Measurements from ENCODE around the gene PGM5. TPM values are rescaled to one million over a fixed set of nuclear protein-coding genes. Genes with fewer than 3 reads are reported as not detected.

PGM5 gene
- total and polyA plus RNA-seq, 4 donors, result 4.3 to 51.7 (median 12.0) TPM

DNA sequence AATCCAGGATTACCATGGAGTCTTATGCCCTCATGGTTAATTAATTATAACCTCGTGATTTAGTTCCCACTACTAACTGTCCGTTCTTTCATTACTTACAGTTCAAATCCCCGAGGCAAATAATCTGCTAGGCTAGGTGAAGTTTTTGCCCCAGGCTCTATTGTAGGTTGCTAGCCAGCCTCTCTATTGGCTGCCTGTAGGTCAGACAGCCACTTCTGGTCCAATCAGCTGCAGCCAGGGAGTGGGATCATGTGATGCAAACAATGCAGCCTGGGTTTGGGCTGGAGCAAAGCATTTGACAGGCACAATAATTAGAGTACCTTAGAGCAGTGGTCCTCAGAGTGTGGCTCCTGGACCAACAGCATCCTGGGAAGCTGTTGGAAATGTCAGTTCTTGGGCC is 166.5 kb downstream of the PGM5 start:
- Histone ChIP-seq H3K9ac (ENCODE audit: insufficient read depth in 1 of 2, low read length in 2 of 2) (no peak overlapping the region), H3K9me3 (ENCODE audit: control insufficient read depth in 4 of 4, insufficient read depth in 3 of 4, low read length in 3 of 4) (peaks cover 0 to 5% (median 2%) of the 10 kb centered on the region in 4 donors), H3K36me3 (ENCODE audit: control insufficient read depth in 4 of 4, insufficient read depth in 4 of 4, low read length in 4 of 4) (peaks cover 0 to 14% (median 4%) of the 10 kb centered on the region in 4 donors), H3K27ac (ENCODE audit: low read depth in 1 of 2, low read length in 1 of 2) (no peak overlapping the region), H3K27me3 (ENCODE audit: control insufficient read depth in 3 of 3, insufficient read depth in 3 of 3, low read length in 2 of 3) (no peaks in the 10 kb centered on the region), H3K4me3 (no peak overlapping the region), H3K4me1 (ENCODE audit: control insufficient read depth in 5 of 5, insufficient read depth in 5 of 5, low read length in 5 of 5) (peaks cover 0 to 5% (median 0%) of the 10 kb centered on the region in 5 donors)
- 86 to 94% methylated on average over 3 of the region's 3 CpGs for WGBS, 2 donors
- TF ChIP-seq, protein P1, sequence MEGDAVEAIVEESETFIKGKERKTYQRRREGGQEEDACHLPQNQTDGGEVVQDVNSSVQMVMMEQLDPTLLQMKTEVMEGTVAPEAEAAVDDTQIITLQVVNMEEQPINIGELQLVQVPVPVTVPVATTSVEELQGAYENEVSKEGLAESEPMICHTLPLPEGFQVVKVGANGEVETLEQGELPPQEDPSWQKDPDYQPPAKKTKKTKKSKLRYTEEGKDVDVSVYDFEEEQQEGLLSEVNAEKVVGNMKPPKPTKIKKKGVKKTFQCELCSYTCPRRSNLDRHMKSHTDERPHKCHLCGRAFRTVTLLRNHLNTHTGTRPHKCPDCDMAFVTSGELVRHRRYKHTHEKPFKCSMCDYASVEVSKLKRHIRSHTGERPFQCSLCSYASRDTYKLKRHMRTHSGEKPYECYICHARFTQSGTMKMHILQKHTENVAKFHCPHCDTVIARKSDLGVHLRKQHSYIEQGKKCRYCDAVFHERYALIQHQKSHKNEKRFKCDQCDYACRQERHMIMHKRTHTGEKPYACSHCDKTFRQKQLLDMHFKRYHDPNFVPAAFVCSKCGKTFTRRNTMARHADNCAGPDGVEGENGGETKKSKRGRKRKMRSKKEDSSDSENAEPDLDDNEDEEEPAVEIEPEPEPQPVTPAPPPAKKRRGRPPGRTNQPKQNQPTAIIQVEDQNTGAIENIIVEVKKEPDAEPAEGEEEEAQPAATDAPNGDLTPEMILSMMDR (IDR thresholded peaks at IDR 0.05; ENCODE audit: control extremely low read depth, extremely low read depth), result no peak
- ATAC-seq (ENCODE audit: insufficient read depth, low FRiP score) (no peak), DNase-seq (no peak)

GRCh38 chr9:68523367-68523936 is 167.0 kb downstream of the PGM5 start:
- no peak overlapping the region for H3K27ac ChIP-seq (ENCODE audit: low read depth in 1 of 2, low read length in 1 of 2)
- no peaks in the 10 kb centered on the region for H3K27me3 ChIP-seq (ENCODE audit: control insufficient read depth in 3 of 3, insufficient read depth in 3 of 3, low read length in 2 of 3)
- peaks cover 0 to 2% (median 0%) of the 10 kb centered on the region in 4 donors for H3K9me3 ChIP-seq (ENCODE audit: control insufficient read depth in 4 of 4, insufficient read depth in 3 of 4, low read length in 3 of 4)
- no peak overlapping the region for H3K4me3 ChIP-seq
- DNase-seq (peak in 1 of 3 donors; percentile 68), ATAC-seq (ENCODE audit: insufficient read depth, low FRiP score) (no peak)
- 68 to 70% methylated on average over 4 of the region's 4 CpGs for WGBS, 2 donors
- TF ChIP-seq, protein P1 (IDR thresholded peaks at IDR 0.05; ENCODE audit: control extremely low read depth, extremely low read depth), result no peak
- no peak overlapping the region for H3K9ac ChIP-seq (ENCODE audit: insufficient read depth in 1 of 2, low read length in 2 of 2)
- H3K4me1 ChIP-seq (ENCODE audit: control insufficient read depth in 5 of 5, insufficient read depth in 5 of 5, low read length in 5 of 5), result peaks cover 0 to 5% (median 0%) of the 10 kb centered on the region in 5 donors
- peaks cover 0 to 9% (median 2%) of the 10 kb centered on the region in 4 donors for H3K36me3 ChIP-seq (ENCODE audit: control insufficient read depth in 4 of 4, insufficient read depth in 4 of 4, low read length in 4 of 4)

GRCh38 chr9:68530618-68531017 is 174.2 kb downstream of the PGM5 start:
- ATAC-seq (ENCODE audit: insufficient read depth, low FRiP score) (peak; percentile 58), DNase-seq (peak; percentile 80 to 81 (median 81))
- no peak overlapping the region for H3K9ac ChIP-seq (ENCODE audit: insufficient read depth in 1 of 2, low read length in 2 of 2)
- peak overlapping the region in 1 of 2 donors; percentile 87 for H3K27ac ChIP-seq (ENCODE audit: low read depth in 1 of 2, low read length in 1 of 2)
- H3K27me3 ChIP-seq (ENCODE audit: control insufficient read depth in 3 of 3, insufficient read depth in 3 of 3, low read length in 2 of 3), result no peaks in the 10 kb centered on the region
- peaks cover 0 to 12% (median 0%) of the 10 kb centered on the region in 5 donors for H3K4me1 ChIP-seq (ENCODE audit: control insufficient read depth in 5 of 5, insufficient read depth in 5 of 5, low read length in 5 of 5)
- TF ChIP-seq, protein P1 (IDR thresholded peaks at IDR 0.05; ENCODE audit: control extremely low read depth, extremely low read depth), result no peak
- H3K4me3 ChIP-seq, result no peak overlapping the region
- H3K36me3 ChIP-seq (ENCODE audit: control insufficient read depth in 4 of 4, insufficient read depth in 4 of 4, low read length in 4 of 4), result peaks cover 0 to 30% (median 2%) of the 10 kb centered on the region in 4 donors
- H3K9me3 ChIP-seq (ENCODE audit: control insufficient read depth in 4 of 4, insufficient read depth in 3 of 4, low read length in 3 of 4), result no peaks in the 10 kb centered on the region
- WGBS, 2 donors, result 41 to 48% methylated on average over 7 of the region's 7 CpGs

All from lung (tissue), 12 donors.